ENCODE data around the gene PGM2. TPM values are rescaled to one million over a fixed set of nuclear protein-coding genes. Genes with fewer than 3 reads are reported as not detected.

PGM2 gene
- total RNA-seq, 2 donors from 2014 or later, result 20.3 to 24.2 TPM

GRCh38 chr4:37845201-37845600 lies 18.7 kb downstream of the PGM2 start:
- no peak for DNase-seq (ENCODE audit: low spot score)
- intact Hi-C loops (cut with DNase I), result no loop called here

GRCh38 chr4:37847311-37847884 lies 20.9 kb downstream of the PGM2 start:
- DNase-seq (ENCODE audit: low spot score), result no peak
- intact Hi-C loops (cut with DNase I), result no loop called here

GRCh38 chr4:37852376-37852775 lies 25.9 kb downstream of the PGM2 start:
- intact Hi-C loops (cut with DNase I), result no loop called here
- DNase-seq (ENCODE audit: low spot score), result no peak

DNA sequence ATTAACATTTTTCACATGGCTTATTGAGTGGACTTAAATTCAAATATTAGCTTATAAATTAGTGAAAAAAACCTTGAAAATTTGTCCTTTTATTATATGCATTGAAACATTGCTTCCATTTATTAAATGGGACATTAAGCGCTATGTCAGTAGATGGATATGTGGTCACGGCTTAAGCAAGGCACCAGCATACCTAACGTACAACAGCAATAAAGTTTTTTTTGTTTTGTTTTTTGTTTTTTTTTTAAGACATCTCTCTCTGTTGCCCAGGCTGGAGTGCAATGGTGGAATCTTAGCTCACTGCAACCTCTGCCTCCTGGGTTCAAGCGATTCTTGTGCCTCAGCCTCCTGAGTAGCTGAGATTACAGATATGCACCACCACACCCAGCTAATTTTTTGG lies 31.6 kb downstream of the PGM2 start:
- intact Hi-C loops (cut with DNase I), result no loop called here
- no peak for DNase-seq (ENCODE audit: low spot score)

DNA sequence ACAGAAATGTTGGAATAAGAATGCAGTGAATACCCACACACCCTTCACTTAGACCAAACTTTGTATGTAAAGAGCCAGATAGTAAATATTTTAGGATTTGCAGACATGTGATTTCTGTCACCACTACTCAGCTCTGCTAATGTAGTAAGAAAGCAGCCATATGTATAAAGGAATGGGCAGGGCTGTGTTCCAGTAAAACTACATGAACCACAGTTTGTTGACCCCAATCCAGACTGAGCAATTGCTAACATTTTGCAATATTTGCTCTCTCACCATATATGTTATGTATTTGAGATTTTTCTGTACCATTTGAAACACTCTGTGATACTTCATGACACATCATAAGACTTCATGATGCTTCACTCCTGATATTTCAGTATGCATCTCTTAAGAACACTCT lies 32.4 kb downstream of the PGM2 start:
- DNase-seq (ENCODE audit: low spot score), result no peak
- intact Hi-C loops (cut with DNase I), result loop anchor here in 1 of 2 donors (1.0 kb wide), 1 partner anchor 37 kb away; no protein-coding TSS in a partner anchor

- intact Hi-C loops (cut with DNase I), result no loop called here
- no peak for DNase-seq (ENCODE audit: low spot score)
Measured at GRCh38 chr4:37860266-37860665, 33.8 kb downstream of the PGM2 start.

GRCh38 chr4:37862961-37863360 lies 36.5 kb downstream of the PGM2 start:
- intact Hi-C loops (cut with DNase I), result no loop called here
- no peak for DNase-seq (ENCODE audit: low spot score)

DNA sequence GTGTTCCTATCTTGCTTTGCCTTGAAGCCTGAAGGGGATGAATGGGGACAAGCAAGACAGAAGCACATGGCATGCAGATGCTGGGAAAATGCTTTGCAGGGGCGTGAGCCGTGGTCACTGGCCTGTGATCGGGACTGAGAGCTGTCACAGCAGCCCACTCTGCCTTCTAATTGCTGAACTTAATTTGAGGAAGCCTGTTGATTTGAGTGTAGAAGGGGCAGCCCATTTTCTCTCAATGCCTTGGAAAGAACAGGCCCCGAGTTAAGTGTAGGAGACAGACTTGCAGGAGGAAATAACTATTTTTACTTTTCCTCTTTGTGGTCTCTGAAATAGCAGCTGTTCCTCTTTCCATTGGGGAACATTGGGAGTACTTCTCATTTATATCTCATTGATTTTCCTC lies 38.3 kb downstream of the PGM2 start:
- intact Hi-C loops (cut with DNase I), result no loop called here

DNA sequence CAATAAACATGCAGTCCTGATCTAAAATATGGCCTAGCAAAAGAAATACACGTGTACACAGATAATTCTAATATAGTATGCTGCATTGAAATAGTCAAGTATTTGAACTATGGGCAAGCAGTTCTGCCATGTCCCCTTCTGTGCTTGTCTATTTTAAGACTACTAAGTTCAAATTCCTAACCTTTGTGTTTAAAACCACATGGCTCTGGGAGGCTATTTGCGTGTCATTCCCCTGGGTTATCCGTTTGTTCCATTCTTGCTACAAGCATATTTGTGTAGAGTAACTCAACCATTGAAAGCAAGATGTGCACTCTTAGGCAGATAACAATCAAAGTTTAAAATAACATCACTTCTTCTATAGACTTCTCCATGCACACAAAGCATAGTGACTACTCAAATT lies 39.0 kb downstream of the PGM2 start:
- DNase-seq (ENCODE audit: low spot score), result no peak
- intact Hi-C loops (cut with DNase I), result no loop called here

More for the DNA sequence above, 38.3 kb downstream of the PGM2 start:
- no peak for DNase-seq (ENCODE audit: low spot score)

DNA sequence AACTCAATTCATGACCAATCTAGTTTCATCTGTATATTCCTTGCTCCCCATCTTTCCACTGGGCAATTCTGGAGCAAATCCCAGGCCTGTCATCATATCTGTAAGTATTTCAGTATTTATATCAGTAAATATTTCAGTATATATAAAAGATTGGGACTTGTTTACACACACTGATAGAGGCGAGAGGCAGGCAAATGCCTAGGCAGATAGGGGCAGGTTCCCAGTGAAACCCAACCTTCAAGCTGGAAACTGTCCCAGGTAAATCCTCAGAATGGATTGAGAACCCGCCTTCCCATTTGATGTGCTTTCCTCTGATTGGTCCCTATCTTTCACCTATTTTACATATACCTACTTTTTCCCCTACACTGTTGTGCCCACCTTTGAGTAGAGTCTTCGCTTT lies 40.6 kb downstream of the PGM2 start:
- DNase-seq (ENCODE audit: low spot score), result no peak
- intact Hi-C loops (cut with DNase I), result no loop called here

- intact Hi-C loops (cut with DNase I), result no loop called here
- DNase-seq (ENCODE audit: low spot score), result no peak
Measured at GRCh38 chr4:37868238-37868637, 41.8 kb downstream of the PGM2 start.

GRCh38 chr4:37872310-37872988 lies 46.0 kb downstream of the PGM2 start:
- no peak for DNase-seq (ENCODE audit: low spot score)
- intact Hi-C loops (cut with DNase I), result loop anchor here in 1 of 2 donors (10.0 kb wide), 1 partner anchor 132 kb away; no protein-coding TSS in a partner anchor

DNA sequence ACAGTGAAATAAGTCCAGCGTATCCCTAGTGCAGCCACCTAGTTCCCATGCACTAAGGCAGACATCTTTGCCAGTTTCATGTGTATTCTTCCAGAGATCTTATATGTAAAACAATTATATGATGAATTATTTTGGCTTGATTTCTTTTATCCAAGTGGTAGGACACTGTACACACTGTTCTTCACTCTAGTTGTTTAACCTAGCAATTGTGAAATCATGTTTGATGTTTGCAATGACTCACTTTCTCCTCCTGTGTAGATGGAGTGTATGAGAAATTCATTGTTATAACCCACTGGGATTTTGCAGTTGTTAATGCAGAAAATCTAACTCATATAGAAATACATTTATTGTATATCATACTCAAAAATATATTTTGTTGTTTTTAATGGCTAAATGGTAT lies 46.9 kb downstream of the PGM2 start:
- intact Hi-C loops (cut with DNase I), result loop anchor here in 1 of 2 donors (10.0 kb wide), 1 partner anchor 131 kb away; no protein-coding TSS in a partner anchor
- DNase-seq (ENCODE audit: low spot score), result no peak

DNA sequence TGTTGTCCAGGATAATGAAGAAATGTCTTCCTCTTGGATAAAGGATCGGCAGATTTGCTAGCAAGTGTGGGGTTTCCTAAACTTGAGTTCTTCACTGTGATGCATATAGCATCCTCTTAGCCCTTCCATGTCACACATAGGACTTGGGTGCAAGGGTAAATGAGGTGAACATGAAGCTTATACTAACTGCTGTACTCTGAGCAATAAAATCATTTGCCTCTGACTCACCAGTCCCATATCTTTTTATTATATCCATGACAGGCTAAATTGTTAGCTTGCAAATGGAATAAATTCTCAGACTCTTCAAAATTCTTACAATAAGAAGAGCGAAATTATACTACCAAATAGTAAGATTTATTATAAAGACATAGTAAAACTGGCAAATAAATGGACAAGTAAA lies 49.7 kb downstream of the PGM2 start:
- intact Hi-C loops (cut with DNase I), result loop anchor here in 1 of 2 donors (10.0 kb wide), 1 partner anchor 129 kb away; no protein-coding TSS in a partner anchor
- no peak for DNase-seq (ENCODE audit: low spot score)

- intact Hi-C loops (cut with DNase I), result loop anchor here in 1 of 2 donors (10.0 kb wide), 1 partner anchor 125 kb away; no protein-coding TSS in a partner anchor
- DNase-seq (ENCODE audit: low spot score), result no peak
Measured at GRCh38 chr4:37879365-37879764, 52.9 kb downstream of the PGM2 start.

GRCh38 chr4:37881811-37882210 lies 55.3 kb downstream of the PGM2 start:
- no peak for DNase-seq (ENCODE audit: low spot score)
- intact Hi-C loops (cut with DNase I), result no loop called here

GRCh38 chr4:37882665-37883296 lies 56.3 kb downstream of the PGM2 start:
- no peak for DNase-seq (ENCODE audit: low spot score)
- intact Hi-C loops (cut with DNase I), result no loop called here

- intact Hi-C loops (cut with DNase I), result no loop called here
- DNase-seq (ENCODE audit: low spot score), result no peak
Measured at GRCh38 chr4:37884855-37885487, 58.5 kb downstream of the PGM2 start.

GRCh38 chr4:37885496-37885895 lies 59.0 kb downstream of the PGM2 start:
- intact Hi-C loops (cut with DNase I), result no loop called here
- DNase-seq (ENCODE audit: low spot score), result no peak

Data from posterior vena cava (tissue), 2 donors.